HepG2 (cell line): ENCODE measurements around the gene NFS1. TPM values are rescaled to one million over a fixed set of nuclear protein-coding genes. Genes with fewer than 3 reads are reported as not detected.
A peak's percentile ranks its signal among the peaks of the same experiment; 100 is the strongest.

Source experiments
- AGO2 ChIP-seq: fragments of 200-400 bp; formaldehyde crosslinking; optimal IDR thresholded peaks from 2 replicates; pipeline ENCODE3; 2017; ENCODE audit warnings: mild to moderate bottlenecking, low read depth, low read length, moderate library complexity
- ATF7-NPFF ChIP-seq: sonication (generic); formaldehyde crosslinking; IDR thresholded peaks from 2 replicates; pipeline ENCODE4 v1.8.1; 2023; ENCODE audit warnings: mild to moderate bottlenecking, low read depth, missing genetic modification reagents, moderate library complexity
- FOXC1 ChIP-seq: sonication (generic); formaldehyde crosslinking; IDR thresholded peaks from 2 replicates; pipeline ENCODE4 v1.8.0; 2022; ENCODE audit warnings: mild to moderate bottlenecking, missing genetic modification reagents, borderline replicate concordance
- MTERF4 ChIP-seq: sonication (generic); formaldehyde crosslinking; IDR thresholded peaks from 2 replicates; pipeline ENCODE4 v1.8.0; 2023; ENCODE audit warnings: mild to moderate bottlenecking, missing genetic modification reagents
- SPEN ChIP-seq: sonication (generic); formaldehyde crosslinking; IDR thresholded peaks from 2 replicates; pipeline ENCODE4 v1.5.1; 2020; ENCODE audit warnings: low read depth, mild to moderate bottlenecking, missing genetic modification reagents
- ZNF12 ChIP-seq: sonication (generic); formaldehyde crosslinking; IDR thresholded peaks from 2 replicates; pipeline ENCODE4 v1.5.0; 2020; ENCODE audit warnings: missing genetic modification reagents
- ZNF512 ChIP-seq: sonication (generic); formaldehyde crosslinking; IDR thresholded peaks from 2 replicates; pipeline ENCODE4 v1.4.0; 2020; ENCODE audit warnings: mild to moderate bottlenecking, missing genetic modification reagents
- ZNF674 ChIP-seq: sonication (generic); formaldehyde crosslinking; IDR thresholded peaks from 2 replicates; pipeline ENCODE4 v1.5.0; 2020; ENCODE audit warnings: low read depth, mild to moderate bottlenecking, missing genetic modification reagents
- polyA plus RNA-seq, 8 experiments: library from polyadenylated mRNA; depleted of rRNA in 3 of 8; stranded (reverse) in 7 of 8; unstranded in 1 of 8; fragments of >200 nt; fragmentation: Illumina TruSeq in 4 of 8; extraction: Trizol in 4 of 8; gene quantifications; 2 replicates each; pipeline versions ENCODE4 v1.2.1 to v1.2.3, GENCODE V29; 2011 to 2016; ENCODE audit warnings: low read depth in 4 of 8, missing spikeins in 1 of 8, mixed read lengths in 1 of 8; ENCODE audit not compliant: insufficient read depth in 1 of 8
- total RNA-seq, 5 experiments: library from RNA; depleted of rRNA; stranded (reverse); fragments of >200 nt; fragmentation: Illumina TruSeq; extraction: Trizol; gene quantifications; 2 replicates each; pipeline ENCODE4 v1.2.3, GENCODE V29; 2016; ENCODE audit warnings: low read depth in 1 of 5
- TF ChIP-seq, protein P1 (sequence below): IDR thresholded peaks from 2 replicates; pipeline ENCODE4 v1.6.1; 2016; ENCODE audit warnings: missing genetic modification reagents, missing compliant biosample characterization
- TF ChIP-seq, protein P2 (sequence below): sonication (generic); formaldehyde crosslinking; IDR thresholded peaks from 2 replicates; pipeline ENCODE4 v1.9.0; 2022; ENCODE audit warnings: missing genetic modification reagents, mild to moderate bottlenecking, borderline replicate concordance

NFS1 gene
- total and polyA plus RNA-seq, 2 of the 13 experiments (the other 11 are each of a cell fraction or from before 2014, with no cell fraction given), result 65.9 to 88.1 TPM

GRCh38 chr20:35652641-35653429, 46.3 kb downstream of the NFS1 start (continued):
- peak; percentile 93 for TF ChIP-seq AGO2
- TF ChIP-seq, protein P1, sequence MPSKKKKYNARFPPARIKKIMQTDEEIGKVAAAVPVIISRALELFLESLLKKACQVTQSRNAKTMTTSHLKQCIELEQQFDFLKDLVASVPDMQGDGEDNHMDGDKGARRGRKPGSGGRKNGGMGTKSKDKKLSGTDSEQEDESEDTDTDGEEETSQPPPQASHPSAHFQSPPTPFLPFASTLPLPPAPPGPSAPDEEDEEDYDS (CRISPR knock-in tag), result no peak
- TF ChIP-seq, protein P2, sequence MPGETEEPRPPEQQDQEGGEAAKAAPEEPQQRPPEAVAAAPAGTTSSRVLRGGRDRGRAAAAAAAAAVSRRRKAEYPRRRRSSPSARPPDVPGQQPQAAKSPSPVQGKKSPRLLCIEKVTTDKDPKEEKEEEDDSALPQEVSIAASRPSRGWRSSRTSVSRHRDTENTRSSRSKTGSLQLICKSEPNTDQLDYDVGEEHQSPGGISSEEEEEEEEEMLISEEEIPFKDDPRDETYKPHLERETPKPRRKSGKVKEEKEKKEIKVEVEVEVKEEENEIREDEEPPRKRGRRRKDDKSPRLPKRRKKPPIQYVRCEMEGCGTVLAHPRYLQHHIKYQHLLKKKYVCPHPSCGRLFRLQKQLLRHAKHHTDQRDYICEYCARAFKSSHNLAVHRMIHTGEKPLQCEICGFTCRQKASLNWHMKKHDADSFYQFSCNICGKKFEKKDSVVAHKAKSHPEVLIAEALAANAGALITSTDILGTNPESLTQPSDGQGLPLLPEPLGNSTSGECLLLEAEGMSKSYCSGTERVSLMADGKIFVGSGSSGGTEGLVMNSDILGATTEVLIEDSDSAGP, result 0 out of 2 replicates have a peak, but pooled peaks have one; percentile 19
- TF ChIP-seq ATF7-NPFF (CRISPR knock-in tag), result no peak
- no peak for TF ChIP-seq ZNF674 (CRISPR knock-in tag)
- no peak for TF ChIP-seq SPEN (CRISPR knock-in tag)
- TF ChIP-seq FOXC1 (CRISPR knock-in tag), result no peak
- TF ChIP-seq ZNF512, result no peak
- no peak for TF ChIP-seq ZNF12 (CRISPR knock-in tag)
- TF ChIP-seq MTERF4 (CRISPR knock-in tag), result 0 out of 2 replicates have a peak, but pooled peaks have one; percentile 27
